ENCODE data around the gene RAB4A.

- TF ChIP-seq GATA2 (IDR thresholded peaks at IDR 0.05; ENCODE audit: low read depth, low read length) (no peak), GATA3 (IDR thresholded peaks at IDR 0.05; ENCODE audit: low read depth, low read length) (no peak)
These were observed 19.7 kb upstream of the RAB4A start for GRCh38 chr1:229251185-229251584.
